Tibial artery (tissue), 4 donors: ENCODE data around the gene PRDM9.
"Not testable (repeated sequence)": the region's sequence is repeated elsewhere in the genome, so short reads cannot be mapped to it uniquely, and the experiment has no call there.

ENCODE experiments used
- DNase-seq, 2 donors: peaks; one replicate each; pipeline ENCODE4 v3.0.0-alpha.2; 2019
- H3K27ac ChIP-seq, 2 donors: fragments of 200-600 bp; sonication (generic) in 1 of 2; 1 replicate in 1 of 2; 2 replicates in 1 of 2; pipeline ENCODE4 v1.5.1; 2018 to 2019; ENCODE audit warnings: mild to moderate bottlenecking in 1 of 2
- H3K27me3 ChIP-seq, 2 donors: fragments of 200-600 bp; sonication (generic) in 1 of 2; one replicate each; pipeline versions ENCODE4 v1.5.1 to v1.6.0; 2016 to 2019
- H3K36me3 ChIP-seq, 3 donors: fragments of 200-600 bp; sonication (generic) in 2 of 3; one replicate each; pipeline ENCODE4 v1.5.1; 2016 to 2019; ENCODE audit warnings: mild to moderate bottlenecking in 2 of 3
- H3K4me1 ChIP-seq, 4 donors: fragments of 200-600 bp; sonication (generic) in 2 of 4; 1 replicate in 3 of 4; 2 replicates in 1 of 4; pipeline ENCODE4 v1.5.1; 2016 to 2019
- H3K4me3 ChIP-seq, 2 donors: fragments of 200-600 bp; sonication (generic) in 1 of 2; 1 replicate in 1 of 2; 2 replicates in 1 of 2; pipeline ENCODE4 v1.5.1; 2018 to 2019; ENCODE audit warnings: mild to moderate bottlenecking in 2 of 2
- H3K9me3 ChIP-seq, 3 donors: fragments of 200-600 bp; sonication (generic) in 1 of 3; one replicate each; pipeline ENCODE4 v1.5.1; 2016 to 2019
- intact Hi-C: fragments of 100-400 bp; cut with DNase I; formaldehyde crosslinking; loops from one replicate; pipeline ENCODE4 v1.15.0; 2023; ENCODE audit warnings: low total_unique reads
- TF ChIP-seq, protein P1 (sequence below), 2 experiments: fragments of 200-600 bp in 1 of 2; fragments of 450-650 bp in 1 of 2; IDR thresholded peaks; one replicate each; pipeline ENCODE4 v1.5.1; 2017 to 2019; ENCODE audit warnings: antibody characterized with exemption in 2 of 2, mild to moderate bottlenecking in 1 of 2, moderate library complexity in 1 of 2

Gene PRDM9

DNA sequence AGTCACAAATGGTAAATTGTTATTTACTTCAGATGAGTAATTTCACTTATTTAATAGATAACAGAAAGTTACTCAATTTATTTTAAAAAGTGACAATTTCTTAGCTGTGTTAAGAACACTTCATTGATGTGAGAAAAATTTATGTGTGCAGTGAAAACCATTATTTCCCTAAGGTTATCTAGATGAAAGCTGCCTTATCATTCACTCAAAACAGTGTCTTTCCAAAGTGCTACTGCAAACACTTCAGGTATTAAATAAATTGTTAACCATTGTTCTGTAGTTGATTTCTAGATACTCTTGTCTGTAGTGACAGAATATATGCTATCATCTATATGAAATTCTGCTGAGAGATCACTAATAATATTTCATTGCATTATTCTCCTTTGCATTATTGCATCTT, 33.5 kb upstream of the PRDM9 start:
- TF ChIP-seq, protein P1, sequence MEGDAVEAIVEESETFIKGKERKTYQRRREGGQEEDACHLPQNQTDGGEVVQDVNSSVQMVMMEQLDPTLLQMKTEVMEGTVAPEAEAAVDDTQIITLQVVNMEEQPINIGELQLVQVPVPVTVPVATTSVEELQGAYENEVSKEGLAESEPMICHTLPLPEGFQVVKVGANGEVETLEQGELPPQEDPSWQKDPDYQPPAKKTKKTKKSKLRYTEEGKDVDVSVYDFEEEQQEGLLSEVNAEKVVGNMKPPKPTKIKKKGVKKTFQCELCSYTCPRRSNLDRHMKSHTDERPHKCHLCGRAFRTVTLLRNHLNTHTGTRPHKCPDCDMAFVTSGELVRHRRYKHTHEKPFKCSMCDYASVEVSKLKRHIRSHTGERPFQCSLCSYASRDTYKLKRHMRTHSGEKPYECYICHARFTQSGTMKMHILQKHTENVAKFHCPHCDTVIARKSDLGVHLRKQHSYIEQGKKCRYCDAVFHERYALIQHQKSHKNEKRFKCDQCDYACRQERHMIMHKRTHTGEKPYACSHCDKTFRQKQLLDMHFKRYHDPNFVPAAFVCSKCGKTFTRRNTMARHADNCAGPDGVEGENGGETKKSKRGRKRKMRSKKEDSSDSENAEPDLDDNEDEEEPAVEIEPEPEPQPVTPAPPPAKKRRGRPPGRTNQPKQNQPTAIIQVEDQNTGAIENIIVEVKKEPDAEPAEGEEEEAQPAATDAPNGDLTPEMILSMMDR (IDR thresholded peaks at IDR 0.05), result no peak
- H3K9me3 ChIP-seq, result no peaks in the 10 kb centered on the region
- no peak overlapping the region for H3K4me3 ChIP-seq
- H3K27me3 ChIP-seq, result no peaks in the 10 kb centered on the region
- no peak for DNase-seq
- H3K36me3 ChIP-seq, result no peaks in the 10 kb centered on the region
- intact Hi-C loops, result no loop called here
- H3K4me1 ChIP-seq, result no peaks in the 10 kb centered on the region
- H3K27ac ChIP-seq, result no peak overlapping the region

DNA sequence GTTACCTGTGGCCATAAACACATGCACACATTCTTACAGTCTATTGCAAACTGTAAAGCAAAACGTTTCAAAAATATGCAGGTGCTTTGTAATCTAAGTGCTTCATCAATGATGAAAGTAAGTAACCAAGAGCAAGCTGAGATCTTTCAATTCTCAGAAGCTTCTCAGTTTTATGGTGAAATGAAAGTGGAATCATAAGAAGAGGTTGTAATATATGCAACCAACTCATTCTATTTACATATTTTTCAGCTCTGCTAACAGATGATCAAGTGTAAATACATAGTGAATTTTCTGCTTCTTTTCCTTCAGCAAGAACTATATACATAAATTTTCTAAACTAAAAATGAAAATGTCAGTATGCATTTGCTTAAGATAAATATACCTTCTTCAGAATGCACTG, 33.1 kb upstream of the PRDM9 start:
- no peaks in the 10 kb centered on the region for H3K9me3 ChIP-seq
- H3K4me3 ChIP-seq, result no peak overlapping the region
- H3K4me1 ChIP-seq, result no peaks in the 10 kb centered on the region
- intact Hi-C loops, result no loop called here
- no peaks in the 10 kb centered on the region for H3K27me3 ChIP-seq
- no peaks in the 10 kb centered on the region for H3K36me3 ChIP-seq
- TF ChIP-seq, protein P1 (IDR thresholded peaks at IDR 0.05), result no peak
- DNase-seq, result no peak
- no peak overlapping the region for H3K27ac ChIP-seq

DNA sequence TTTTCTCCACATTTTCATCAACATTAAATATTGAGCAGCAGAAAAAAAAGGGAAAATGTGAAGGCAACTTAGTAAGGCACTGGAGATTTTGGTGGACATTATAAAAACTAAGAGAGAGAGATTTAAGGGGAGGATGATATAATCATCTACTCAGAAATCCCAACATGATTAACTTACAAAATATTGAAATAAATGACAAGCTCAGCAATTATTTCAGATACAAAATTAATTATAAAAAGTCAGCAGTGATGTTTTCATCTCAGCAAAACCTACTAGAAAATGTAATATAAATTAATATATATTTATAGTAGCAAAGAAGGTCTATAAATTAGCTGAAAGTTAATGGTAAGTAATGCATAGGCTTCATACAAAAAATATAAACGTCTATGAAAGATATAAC, 30.8 kb upstream of the PRDM9 start:
- H3K36me3 ChIP-seq, result no peaks in the 10 kb centered on the region
- DNase-seq, result no peak
- intact Hi-C loops, result no loop called here
- H3K4me3 ChIP-seq, result no peak overlapping the region
- H3K27me3 ChIP-seq, result no peaks in the 10 kb centered on the region
- no peak overlapping the region for H3K27ac ChIP-seq
- no peaks in the 10 kb centered on the region for H3K9me3 ChIP-seq
- H3K4me1 ChIP-seq, result no peaks in the 10 kb centered on the region
- TF ChIP-seq, protein P1 (IDR thresholded peaks at IDR 0.05), result no peak

DNA sequence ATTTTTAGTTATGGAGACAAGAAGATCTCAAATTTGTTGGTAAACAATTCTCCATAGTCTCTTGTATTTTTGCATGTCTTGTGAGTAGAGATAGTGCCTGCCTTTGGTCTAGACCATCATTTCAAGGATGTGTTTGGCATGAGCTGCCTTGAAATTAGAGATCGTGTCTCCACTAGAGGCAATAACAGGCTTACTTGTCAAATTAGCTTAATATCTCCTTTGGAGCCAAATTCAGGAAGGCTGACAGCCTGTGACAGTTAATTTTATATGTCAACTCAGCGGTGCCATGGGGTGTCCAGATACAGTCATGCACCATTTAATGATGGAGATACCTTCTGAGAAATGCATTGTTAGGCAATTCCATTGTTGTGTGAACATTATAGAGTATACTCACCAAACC, 24.8 kb upstream of the PRDM9 start:
- no peaks in the 10 kb centered on the region for H3K4me1 ChIP-seq
- TF ChIP-seq, protein P1 (IDR thresholded peaks at IDR 0.05), result no peak
- intact Hi-C loops, result no loop called here

DNA sequence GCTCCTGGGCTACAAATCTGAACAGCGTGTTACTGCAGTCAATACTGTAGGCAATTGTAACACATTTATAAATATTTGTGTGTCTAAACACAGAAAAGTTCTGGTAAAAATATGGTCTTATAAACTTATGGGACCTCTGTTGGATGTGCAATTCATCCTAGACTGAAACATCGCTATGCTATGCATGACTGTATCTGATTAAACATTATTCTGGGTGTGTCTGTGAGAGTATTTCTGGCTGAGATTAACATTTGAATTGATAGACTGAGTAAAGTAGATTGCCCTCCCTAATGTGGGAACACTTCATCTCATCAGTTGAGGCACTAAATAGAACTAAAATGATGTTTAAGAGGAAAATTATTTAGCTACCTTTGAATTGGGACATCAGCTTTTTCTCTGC, 24.3 kb upstream of the PRDM9 start:
- H3K27ac ChIP-seq, result no peak overlapping the region
- no peak for DNase-seq
- H3K4me1 ChIP-seq, result no peaks in the 10 kb centered on the region
- H3K9me3 ChIP-seq, result no peaks in the 10 kb centered on the region
- TF ChIP-seq, protein P1 (IDR thresholded peaks at IDR 0.05), result no peak
- H3K4me3 ChIP-seq, result no peak overlapping the region
- H3K36me3 ChIP-seq, result no peaks in the 10 kb centered on the region
- no peaks in the 10 kb centered on the region for H3K27me3 ChIP-seq
- intact Hi-C loops, result no loop called here

More for the DNA sequence above, 24.8 kb upstream of the PRDM9 start:
- no peaks in the 10 kb centered on the region for H3K27me3 ChIP-seq
- no peaks in the 10 kb centered on the region for H3K36me3 ChIP-seq
- no peak for DNase-seq
- no peak overlapping the region for H3K27ac ChIP-seq
- no peaks in the 10 kb centered on the region for H3K9me3 ChIP-seq
- H3K4me3 ChIP-seq, result no peak overlapping the region

DNA sequence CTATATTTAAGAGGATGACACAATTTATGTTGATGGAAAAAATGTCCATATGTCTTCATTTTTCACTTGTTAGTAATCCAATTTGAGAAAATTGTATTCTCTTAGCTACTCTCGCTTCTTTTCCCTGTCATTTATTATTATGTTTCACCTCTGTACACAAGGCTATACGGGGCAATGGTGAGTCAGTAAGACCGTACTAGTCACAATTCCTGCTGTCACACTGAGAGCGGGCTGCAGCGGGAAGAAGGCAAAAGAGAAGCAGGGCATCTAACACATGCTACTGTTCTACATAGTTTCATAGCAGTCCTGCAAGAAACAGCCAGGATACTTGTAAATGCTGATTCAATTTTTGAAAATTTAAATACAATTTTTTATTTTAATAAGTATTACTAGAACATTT, 23.3 kb upstream of the PRDM9 start:
- TF ChIP-seq, protein P1 (IDR thresholded peaks at IDR 0.05), result no peak
- no peaks in the 10 kb centered on the region for H3K36me3 ChIP-seq
- no peak for DNase-seq
- H3K27ac ChIP-seq, result no peak overlapping the region
- intact Hi-C loops, result no loop called here
- H3K4me3 ChIP-seq, result no peak overlapping the region
- no peaks in the 10 kb centered on the region for H3K4me1 ChIP-seq
- H3K9me3 ChIP-seq, result no peaks in the 10 kb centered on the region
- H3K27me3 ChIP-seq, result no peaks in the 10 kb centered on the region

DNA sequence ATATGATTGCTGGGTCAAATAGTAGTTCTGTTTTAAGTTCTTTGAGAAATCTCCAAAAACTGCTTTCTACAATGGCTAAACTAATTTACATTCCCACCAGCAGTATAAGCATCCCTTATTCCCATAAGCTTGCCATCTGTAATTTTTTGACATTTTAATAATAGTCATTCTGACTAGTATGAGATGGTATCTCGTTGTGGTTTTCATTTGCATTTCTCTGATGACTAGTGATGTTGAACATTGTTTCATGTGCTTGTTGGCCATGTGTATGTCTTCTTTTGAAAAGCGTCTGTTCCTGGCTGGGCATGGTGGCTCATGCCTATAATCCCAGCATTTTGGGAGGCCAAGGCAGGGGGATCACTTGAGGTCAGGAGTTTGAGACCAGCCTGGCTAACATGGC, 21.2 kb upstream of the PRDM9 start:
- intact Hi-C loops, H3K27me3 ChIP-seq, H3K4me3 ChIP-seq, H3K4me1 ChIP-seq, H3K27ac ChIP-seq, H3K36me3 ChIP-seq, DNase-seq, H3K9me3 ChIP-seq: not testable (repeated sequence)
